Body of pancreas (tissue), 4 donors: ENCODE results near the gene PLA2R1. TPM values are rescaled to one million over a fixed set of nuclear protein-coding genes. Genes with fewer than 3 reads are reported as not detected.
"Not testable (repeated sequence)": the region's sequence is repeated elsewhere in the genome, so short reads cannot be mapped to it uniquely, and the experiment has no call there.

Source experiments
- ATAC-seq: fragments of 150-250 bp; one replicate; pipeline ENCODE4 v1.9.1; 2016
- DNase-seq, 4 donors: peaks; one replicate each; pipeline ENCODE4 v3.0.0-alpha.2; 2019
- H3K27ac ChIP-seq, 4 donors: fragments of 200-600 bp; sonication (generic); 1 replicate in 3 of 4; 2 replicates in 1 of 4; pipeline versions ENCODE4 v1.5.1 to v1.6.1; 2016 to 2019; ENCODE audit warnings: mild to moderate bottlenecking in 1 of 4, mixed read lengths in 1 of 4, moderate library complexity in 1 of 4
- H3K27me3 ChIP-seq, 2 donors: fragments of 200-600 bp; sonication (generic); one replicate each; pipeline ENCODE4 v1.6.0; 2016; ENCODE audit warnings: mild to moderate bottlenecking in 1 of 2
- H3K36me3 ChIP-seq, 2 donors: fragments of 200-600 bp; sonication (generic); replicated peaks in 1 of 2; 2 replicates each; pipeline ENCODE4 v1.5.1; 2016; ENCODE audit warnings: low read depth in 2 of 2; ENCODE audit not compliant: insufficient read depth in 1 of 2
- H3K4me1 ChIP-seq: fragments of 200-600 bp; sonication (generic); one replicate; pipeline ENCODE4 v1.6.0; 2016
- H3K4me3 ChIP-seq, 2 donors: fragments of 200-600 bp; sonication (generic); 1 replicate in 1 of 2; 2 replicates in 1 of 2; pipeline ENCODE4 v1.5.1; 2016 to 2019
- H3K9me3 ChIP-seq, 3 donors: fragments of 200-600 bp; sonication (generic); 1 replicate in 2 of 3; 2 replicates in 1 of 3; pipeline ENCODE4 v1.5.1; 2016
- CTCF ChIP-seq, 7 experiments: fragments of 450-650 bp in 4 of 7; fragments of 200-600 bp in 3 of 7; sonication (generic) in 3 of 7; IDR thresholded peaks; one replicate each; pipeline ENCODE4 v1.5.1; 2016 to 2019; ENCODE audit warnings: antibody characterized with exemption in 7 of 7
- POLR2A ChIP-seq, 3 donors: fragments of 450-650 bp; IDR thresholded peaks; one replicate each; pipeline ENCODE4 v1.6.1; 2016; ENCODE audit warnings: antibody characterized with exemption in 3 of 3, mild to moderate bottlenecking in 2 of 3
- WGBS, 2 donors: methylation state at CpG; one replicate each; pipeline ENCODE4 v1.1.5; 2017; 5-methylcytosine and 5-hydroxymethylcytosine counted together
- intact Hi-C: fragments of 100-400 bp; cut with DNase I; formaldehyde crosslinking; loops from one replicate; pipeline ENCODE4 v1.15.1; 2023
- total RNA-seq, 2 donors: library from RNA; depleted of rRNA; stranded (reverse); fragments of >200 nt; gene quantifications; one replicate each; pipeline ENCODE4 v1.1.0, GENCODE V29; 2016

The PLA2R1 gene
- total RNA-seq, 2 donors from 2014 or later = 1.3 to 2.1 TPM

- DNase-seq = no peak
- Histone ChIP-seq H3K27me3 (no peaks in the 10 kb centered on the region), H3K36me3 (no peaks in the 10 kb centered on the region), H3K4me1 (peaks cover 5% of the 10 kb centered on the region), H3K4me3 (no peak overlapping the region), H3K9me3 (no peaks in the 10 kb centered on the region), H3K27ac (no peak overlapping the region)
- intact Hi-C loops = no loop called here
- no peak for ATAC-seq
- 78 to 80% methylated on average over 4 to 5 of the region's 5 CpGs for WGBS, 2 donors
- TF ChIP-seq CTCF (IDR thresholded peaks at IDR 0.05) (no peak), POLR2A (IDR thresholded peaks at IDR 0.05) (no peak)
Measured at GRCh38 chr2:160043265-160043664, 19.1 kb downstream of the PLA2R1 start.

- H3K4me3 ChIP-seq = no peak overlapping the region
- no peaks in the 10 kb centered on the region for H3K36me3 ChIP-seq
- no peak for ATAC-seq
- DNase-seq = no peak
- peaks cover 5% of the 10 kb centered on the region for H3K4me1 ChIP-seq
- intact Hi-C loops = no loop called here
- H3K27ac ChIP-seq = no peak overlapping the region
- WGBS, 2 donors = 86% methylated on average over 7 of the region's 7 CpGs
- no peak for TF ChIP-seq CTCF (IDR thresholded peaks at IDR 0.05)
- TF ChIP-seq POLR2A (IDR thresholded peaks at IDR 0.05) = no peak
- no peaks in the 10 kb centered on the region for H3K27me3 ChIP-seq
- H3K9me3 ChIP-seq = no peaks in the 10 kb centered on the region
Measured at GRCh38 chr2:160042054-160042453, 20.4 kb downstream of the PLA2R1 start.

GRCh38 chr2:160041091-160041490, 21.3 kb downstream of the PLA2R1 start:
- intact Hi-C loops = no loop called here
- H3K27me3 ChIP-seq = no peaks in the 10 kb centered on the region
- TF ChIP-seq POLR2A (IDR thresholded peaks at IDR 0.05) (no peak), CTCF (IDR thresholded peaks at IDR 0.05) (no peak)

GRCh38 chr2:160039166-160039903, 23.1 kb downstream of the PLA2R1 start:
- intact Hi-C loops = no loop called here
- WGBS, 2 donors = 39 to 41% methylated on average over 6 of the region's 6 CpGs
- H3K27me3 ChIP-seq = no peaks in the 10 kb centered on the region
- no peak for TF ChIP-seq POLR2A (IDR thresholded peaks at IDR 0.05)
- no peak for TF ChIP-seq CTCF (IDR thresholded peaks at IDR 0.05)
- H3K4me1 ChIP-seq = peaks cover 5% of the 10 kb centered on the region
- H3K36me3 ChIP-seq = no peaks in the 10 kb centered on the region
- ATAC-seq (no peak), DNase-seq (peak in 3 of 4 donors; percentile 10 to 44 (median 36))
- H3K9me3 ChIP-seq = no peaks in the 10 kb centered on the region
- H3K4me3 ChIP-seq = no peak overlapping the region
- no peak overlapping the region for H3K27ac ChIP-seq

More at GRCh38 chr2:160041091-160041490, 21.3 kb downstream of the PLA2R1 start:
- no peak overlapping the region for H3K4me3 ChIP-seq
- no peaks in the 10 kb centered on the region for H3K36me3 ChIP-seq
- no peak overlapping the region for H3K27ac ChIP-seq
- ATAC-seq = no peak
- DNase-seq = no peak
- H3K4me1 ChIP-seq = peaks cover 5% of the 10 kb centered on the region
- no peaks in the 10 kb centered on the region for H3K9me3 ChIP-seq

- 96 to 97% methylated on average over 8 of the region's 8 CpGs for WGBS, 2 donors
- intact Hi-C loops, H3K27ac ChIP-seq, H3K4me3 ChIP-seq, H3K36me3 ChIP-seq, H3K27me3 ChIP-seq, H3K9me3 ChIP-seq, ATAC-seq, DNase-seq, H3K4me1 ChIP-seq: not testable (repeated sequence)
Measured at GRCh38 chr2:160038662-160039061, 23.8 kb downstream of the PLA2R1 start.
